IPS DF 19.7 (cell line): Measurements from ENCODE around the gene ADCY5.
"Not testable (repeated sequence)": the region's sequence is repeated elsewhere in the genome, so short reads cannot be mapped to it uniquely, and the experiment has no call there.

Source experiments
- DNase-seq: peaks from one replicate; pipeline ENCODE4 v3.0.0-alpha.2; 2013; ENCODE audit warnings: low read depth, low spot score

The ADCY5 gene

DNA sequence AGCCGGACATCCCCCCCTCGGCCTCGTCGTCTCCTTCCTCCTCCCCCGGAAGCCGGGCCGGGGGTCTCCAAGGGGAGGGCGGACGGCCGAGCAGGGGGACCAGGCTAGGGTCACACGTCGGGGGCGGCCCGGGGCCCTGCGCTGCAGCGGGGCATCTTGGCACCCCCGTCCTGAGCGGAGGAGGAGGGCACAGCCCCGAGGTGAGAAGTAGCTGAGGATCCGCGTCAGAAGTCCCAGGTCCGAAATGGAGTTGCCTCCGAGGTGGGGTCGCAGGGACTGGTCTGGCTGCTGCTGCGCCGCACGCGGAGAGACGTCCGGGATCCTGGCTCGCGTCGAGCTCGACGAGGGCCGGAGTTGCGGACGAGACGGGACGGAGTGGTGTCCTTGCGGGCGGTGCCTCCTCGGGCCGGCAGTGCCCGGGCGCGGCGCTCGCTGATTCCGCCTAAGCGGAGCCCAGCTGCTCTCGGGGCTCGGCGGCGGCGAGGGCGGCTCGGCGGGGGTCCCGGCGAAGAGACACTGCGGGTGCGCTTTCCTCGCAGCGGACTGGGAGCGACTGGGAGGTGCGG lies at the start of gene ADCY5:
Gene ADCY5, minus strand, starts transcription at position 555 of the 566 bp plus-strand sequence. Its CDS starts 545 bp downstream, at position 10.
- no peak for DNase-seq

GRCh38 chr3:123493912-123494311 lies 45.0 kb upstream of the ADCY5 start:
- no peak for DNase-seq

- no peak for DNase-seq
These were observed 43.2 kb upstream of the ADCY5 start for GRCh38 chr3:123491966-123492587.

- no peak for DNase-seq
These were observed 40.6 kb upstream of the ADCY5 start for GRCh38 chr3:123489400-123490004.

DNA sequence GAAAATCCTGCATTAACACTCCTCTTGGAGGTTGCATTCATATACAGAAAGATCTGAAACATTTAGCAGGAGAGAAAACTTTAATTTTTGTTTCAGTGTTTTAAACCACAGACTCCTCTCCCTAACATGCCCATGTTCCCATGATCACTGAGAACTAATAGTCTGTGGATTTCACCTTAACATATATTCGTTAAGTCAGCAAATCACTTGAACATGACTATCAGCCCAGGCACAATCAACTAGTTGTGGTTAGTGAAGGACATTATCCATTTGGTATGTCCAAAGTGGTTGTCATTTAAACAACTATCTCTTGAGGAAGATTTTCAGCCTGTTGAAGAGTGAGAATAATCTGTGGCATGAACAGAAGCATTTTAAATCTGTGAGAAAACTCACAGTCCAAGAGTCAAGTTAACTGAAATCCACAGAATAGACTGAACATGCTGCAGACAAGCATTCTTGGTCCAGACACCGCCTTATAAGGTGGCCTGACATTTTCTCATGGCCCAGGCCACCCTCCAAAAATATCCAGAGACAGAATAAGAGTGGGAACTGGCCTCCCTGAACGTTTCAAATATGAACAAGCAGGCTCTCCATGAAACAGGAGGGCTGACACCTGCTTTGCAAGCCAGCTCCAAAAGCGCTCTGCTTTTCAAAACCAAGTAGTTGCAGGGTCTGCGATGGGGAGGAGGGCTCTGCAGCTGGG lies 39.9 kb upstream of the ADCY5 start:
- no peak for DNase-seq

- not testable (repeated sequence) for DNase-seq
These were observed 38.2 kb upstream of the ADCY5 start for GRCh38 chr3:123487063-123487462.

GRCh38 chr3:123486460-123486859 lies 37.6 kb upstream of the ADCY5 start:
- no peak for DNase-seq

DNA sequence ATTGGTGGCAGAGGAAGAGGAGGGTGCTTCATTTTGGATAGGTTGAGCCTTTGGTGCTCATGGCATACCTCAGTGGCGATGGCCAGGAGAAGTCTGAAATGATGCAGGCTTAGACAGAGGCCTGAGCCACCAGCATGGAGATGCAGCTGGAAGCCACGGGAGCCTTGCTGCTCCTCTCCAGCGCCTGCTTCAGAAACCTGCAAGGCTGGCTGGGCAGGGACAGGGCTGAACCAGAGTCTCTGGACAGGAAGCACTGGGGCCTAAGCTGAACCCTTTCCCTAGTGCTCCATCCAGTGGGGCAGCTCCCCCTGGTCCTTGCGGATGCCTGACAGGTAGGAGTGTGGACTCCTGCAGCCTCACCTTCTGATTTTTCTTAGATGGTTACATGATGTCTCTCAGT lies 36.7 kb upstream of the ADCY5 start:
- no peak for DNase-seq

- no peak for DNase-seq
These were observed 34.3 kb upstream of the ADCY5 start for GRCh38 chr3:123483146-123483545.

GRCh38 chr3:123481722-123482457 lies 33.0 kb upstream of the ADCY5 start:
- no peak for DNase-seq

DNA sequence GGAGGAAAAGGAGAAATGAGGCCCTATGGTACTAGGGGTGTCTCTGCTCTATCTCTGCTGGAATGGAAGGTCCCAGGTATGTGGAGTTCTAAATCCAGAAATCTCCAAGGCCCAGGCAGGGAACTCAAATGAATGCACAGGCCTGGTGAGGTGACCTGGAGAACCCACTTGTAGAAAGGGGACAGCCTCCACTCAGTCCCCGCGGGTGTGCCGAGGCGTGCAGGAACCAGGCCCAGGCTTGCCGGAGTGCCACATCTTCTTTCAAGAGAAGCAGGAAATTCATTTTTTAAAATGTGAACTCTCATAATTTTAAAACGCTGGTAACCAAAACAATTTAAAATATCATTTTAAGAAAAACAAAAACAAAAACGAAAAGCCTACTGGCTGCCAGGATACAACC lies 32.2 kb upstream of the ADCY5 start:
- no peak for DNase-seq

GRCh38 chr3:123480428-123480827 lies 31.5 kb upstream of the ADCY5 start:
- DNase-seq: no peak

DNA sequence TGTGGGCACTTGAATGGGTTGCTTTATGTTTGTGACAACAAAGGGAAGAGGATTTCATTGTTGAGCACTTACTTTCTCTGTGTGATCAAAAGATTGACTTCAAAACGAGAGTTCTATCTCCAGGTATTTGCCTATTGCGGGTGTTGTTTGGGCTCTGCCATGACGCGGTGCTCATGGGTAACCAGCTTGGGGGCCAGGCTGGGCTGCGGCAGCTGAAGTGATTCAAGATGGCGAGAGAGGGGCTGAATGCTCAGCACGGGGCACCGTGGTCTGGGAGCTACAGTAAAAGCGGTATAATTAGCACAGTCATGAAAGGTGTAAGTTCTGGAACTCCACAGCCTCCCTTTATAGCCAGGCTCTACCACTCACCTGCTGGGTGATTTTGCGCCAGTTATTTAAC lies 31.0 kb upstream of the ADCY5 start:
- no peak for DNase-seq

- no peak for DNase-seq
These were observed 29.4 kb upstream of the ADCY5 start for GRCh38 chr3:123478314-123478713.

GRCh38 chr3:123476967-123477750 lies 28.3 kb upstream of the ADCY5 start:
- DNase-seq: no peak

GRCh38 chr3:123475786-123476185 lies 26.9 kb upstream of the ADCY5 start:
- DNase-seq: no peak

DNA sequence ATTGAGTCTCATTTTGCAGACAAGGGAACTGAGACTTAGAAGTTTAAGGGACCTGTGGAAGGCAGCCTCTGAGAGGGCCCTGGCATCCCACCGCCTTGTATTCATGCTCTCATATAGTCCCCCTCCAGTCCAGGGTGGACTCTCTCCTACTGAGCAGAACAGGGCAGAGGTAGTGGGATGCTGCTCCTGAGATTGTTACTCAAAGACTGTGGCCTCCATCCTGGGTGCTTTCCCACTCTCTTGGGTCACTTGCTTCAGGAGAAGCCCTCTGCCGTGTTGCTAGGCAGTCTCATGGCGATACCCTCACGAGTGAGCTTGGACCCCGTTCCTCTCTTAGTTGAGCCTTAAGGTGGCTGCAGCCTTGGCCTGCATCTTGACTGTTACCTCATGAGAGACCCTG lies 22.2 kb upstream of the ADCY5 start:
- no peak for DNase-seq

- DNase-seq: no peak
These were observed 20.6 kb upstream of the ADCY5 start for GRCh38 chr3:123469323-123469995.

DNA sequence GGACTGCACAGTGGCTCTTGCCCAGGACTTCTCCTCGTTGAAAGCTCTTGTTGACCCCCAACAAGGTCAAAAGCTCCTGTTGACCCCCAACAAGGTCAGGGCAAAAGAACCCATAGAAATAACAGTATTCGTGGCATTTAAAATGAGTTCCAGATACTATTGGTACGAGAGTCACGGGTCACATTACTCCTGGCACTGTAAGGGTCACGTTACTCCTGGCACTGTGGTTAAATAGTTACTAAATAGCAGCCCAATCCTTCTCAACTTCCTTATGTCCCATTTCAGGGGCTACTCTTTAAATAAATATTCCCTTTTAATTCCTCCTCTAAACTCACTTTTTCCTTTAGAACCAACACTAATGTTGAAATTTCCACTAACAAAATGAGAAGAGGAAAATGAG lies 18.2 kb upstream of the ADCY5 start:
- no peak for DNase-seq

DNA sequence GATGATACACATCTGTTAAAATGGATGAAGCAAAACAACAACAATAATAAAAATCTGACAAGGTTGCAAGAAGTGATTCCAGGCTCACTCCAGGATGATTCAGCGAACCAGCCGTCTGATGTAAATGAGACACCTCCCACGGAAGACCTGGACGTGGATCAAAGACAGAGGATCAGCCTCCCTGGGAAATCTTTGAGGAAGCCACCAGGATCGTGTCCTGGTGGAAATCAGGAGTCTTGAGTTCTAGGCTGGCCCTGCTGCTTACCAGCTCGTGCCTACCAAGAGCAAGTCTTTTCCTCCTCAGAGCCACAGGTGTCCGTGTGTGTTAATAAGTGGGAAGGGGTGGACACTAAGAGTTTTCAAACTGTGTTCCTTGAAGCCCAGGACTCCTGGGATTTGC lies 15.3 kb upstream of the ADCY5 start:
- no peak for DNase-seq

DNA sequence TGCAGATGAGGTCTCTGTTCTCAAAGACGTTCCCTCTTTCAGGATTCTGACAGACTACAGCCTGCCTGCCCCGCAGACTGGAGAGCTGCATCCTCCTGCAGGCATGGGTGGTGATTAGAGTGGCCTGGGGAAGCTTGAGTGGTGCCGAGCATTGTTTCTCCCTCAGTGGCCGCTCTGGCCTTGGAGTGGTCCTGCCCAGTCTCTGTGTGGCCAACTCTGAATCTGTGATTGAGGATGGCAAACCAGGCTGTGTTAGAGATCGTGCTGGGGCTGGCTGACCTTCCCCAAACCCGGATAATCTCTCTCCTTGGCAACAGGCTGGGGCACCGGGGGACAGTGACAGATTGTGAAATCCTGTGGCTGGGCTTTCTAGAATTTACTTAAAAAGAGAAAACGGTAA lies 11.0 kb upstream of the ADCY5 start:
- no peak for DNase-seq
